OCI-M1 (cell line): ENCODE data around the gene SMIM35.

Experiments
- DNase-seq: peaks from one replicate; lab custom pipeline; 2025; lab: John Stamatoyannopoulos, UW

Gene SMIM35

DNA sequence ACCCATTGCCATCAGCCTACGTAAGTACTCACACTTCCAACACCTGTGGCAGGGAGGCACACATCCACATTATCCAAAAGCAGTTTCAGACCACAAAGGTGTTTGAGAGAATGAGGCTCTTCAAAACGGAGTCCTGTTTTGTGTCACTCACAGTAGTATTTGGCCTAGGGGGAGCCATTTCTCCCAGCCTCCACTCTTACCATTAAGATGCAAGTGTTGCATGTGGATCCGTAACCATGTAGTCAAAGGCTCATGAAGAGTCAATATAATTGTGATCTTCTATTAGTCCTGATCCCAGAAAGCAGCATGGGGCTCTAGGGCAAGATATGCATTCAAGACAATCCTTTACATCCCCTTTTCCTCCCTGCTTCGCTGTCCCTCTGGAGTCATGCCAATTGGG, 59.1 kb downstream of the SMIM35 start:
- DNase-seq: no peak

DNA sequence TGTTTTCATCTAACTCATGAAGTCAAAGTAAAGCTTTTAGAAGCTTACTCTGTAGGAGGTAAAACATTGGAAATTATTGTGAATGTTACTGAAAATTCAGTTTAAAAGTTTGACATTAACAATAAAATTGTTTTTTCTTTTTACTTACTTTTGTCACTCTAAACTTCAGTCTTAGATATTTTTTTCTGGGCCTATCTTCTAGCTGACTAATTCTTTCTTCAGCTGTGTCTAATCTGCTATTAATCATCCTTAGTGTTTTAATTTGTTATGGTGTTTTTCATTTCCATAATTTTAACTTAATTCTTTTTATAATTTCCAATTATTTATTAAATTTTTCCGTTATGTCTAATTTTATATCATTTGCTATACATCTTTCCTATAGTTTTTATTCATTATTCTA, 65.6 kb downstream of the SMIM35 start:
- DNase-seq: no peak

DNA sequence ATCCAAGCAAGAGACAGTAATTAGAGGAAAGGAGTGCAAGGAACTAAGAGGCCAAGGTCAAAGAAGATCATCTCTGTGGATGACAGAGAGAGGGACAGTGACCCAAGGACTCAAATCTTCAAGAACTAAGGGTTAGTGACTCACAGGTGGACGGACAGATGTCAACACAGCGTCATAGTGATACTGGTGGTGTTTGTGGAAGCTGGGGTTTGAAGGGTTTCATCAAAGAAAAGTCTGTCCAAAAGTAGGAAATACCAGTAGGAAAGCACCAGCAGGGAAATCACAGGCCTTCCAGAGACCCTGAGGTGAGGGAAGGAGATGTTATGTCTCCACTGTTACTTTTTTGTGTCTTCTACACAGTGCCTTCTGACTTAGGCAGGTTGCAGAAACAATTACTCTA, 68.4 kb downstream of the SMIM35 start:
- no peak for DNase-seq

DNA sequence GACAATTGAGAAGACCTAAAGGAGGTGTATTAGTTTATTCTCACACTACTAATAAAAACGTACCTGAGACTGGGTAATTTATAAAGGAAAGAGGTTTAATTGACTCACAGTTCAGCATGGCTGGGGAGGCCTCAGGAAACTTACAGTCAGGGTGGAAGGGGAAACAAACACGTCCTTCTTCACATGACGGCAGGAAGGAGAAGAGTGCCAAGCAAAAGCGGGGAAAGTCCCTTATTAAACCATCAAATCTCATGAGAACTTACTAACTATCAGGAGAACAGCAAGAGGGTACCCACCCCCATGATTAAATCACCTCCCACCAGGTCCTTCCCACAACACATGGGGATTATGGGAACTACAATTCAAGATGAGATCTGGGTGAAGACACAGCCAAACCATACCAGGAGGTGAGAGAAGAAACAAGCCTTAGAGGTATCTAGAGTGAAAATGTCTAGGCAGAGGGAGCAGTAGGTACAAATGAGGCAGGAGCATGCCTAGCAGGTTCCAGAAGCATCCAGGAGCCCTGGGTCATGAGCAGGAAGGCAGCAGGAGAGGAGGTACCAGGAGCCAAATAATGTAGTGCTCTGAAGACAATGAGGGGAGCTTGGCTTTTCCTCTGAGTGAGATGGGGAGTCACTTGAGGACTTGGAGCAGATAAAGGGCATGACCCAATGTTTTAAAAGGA, 69.0 kb downstream of the SMIM35 start:
- no peak for DNase-seq

DNA sequence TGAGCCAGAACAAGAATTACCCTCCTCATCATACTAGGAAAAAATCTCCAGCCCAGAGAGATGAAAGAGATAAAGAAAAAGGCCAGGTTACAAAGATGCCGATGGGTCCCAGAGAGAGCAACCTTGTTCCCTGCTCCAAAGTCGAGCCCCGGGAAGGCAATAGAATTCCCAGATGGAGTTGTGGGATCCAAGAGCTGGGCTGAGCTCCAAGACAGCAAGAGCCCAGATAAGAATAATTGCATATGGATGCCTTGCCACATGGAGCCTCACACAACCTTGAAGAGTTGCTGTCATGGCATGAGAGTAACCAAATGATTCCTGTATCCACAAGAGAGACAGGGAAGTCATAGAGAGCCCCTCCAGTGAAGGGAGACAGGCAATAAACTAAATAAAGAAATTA, 69.7 kb downstream of the SMIM35 start:
- DNase-seq: no peak

DNA sequence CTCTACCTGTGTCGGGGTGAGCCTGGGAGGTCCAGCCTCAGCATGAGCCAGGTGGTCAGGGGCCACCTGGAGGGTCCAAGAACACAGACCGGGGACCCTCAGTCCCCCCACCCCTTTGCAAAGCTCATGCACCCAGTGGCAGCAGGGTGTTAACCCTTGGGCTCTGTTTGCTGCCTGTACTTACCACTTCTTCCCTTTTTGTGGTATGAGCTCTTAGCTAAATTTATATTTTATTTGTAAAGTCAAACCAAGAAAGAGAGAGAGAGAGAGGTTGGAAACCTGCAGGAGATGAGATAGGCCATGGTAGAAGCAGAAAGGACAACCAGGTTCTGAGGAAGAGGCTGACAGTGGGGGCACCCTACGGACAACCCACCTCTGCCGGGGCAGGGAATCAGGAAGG, 70.7 kb downstream of the SMIM35 start:
- no peak for DNase-seq

DNA sequence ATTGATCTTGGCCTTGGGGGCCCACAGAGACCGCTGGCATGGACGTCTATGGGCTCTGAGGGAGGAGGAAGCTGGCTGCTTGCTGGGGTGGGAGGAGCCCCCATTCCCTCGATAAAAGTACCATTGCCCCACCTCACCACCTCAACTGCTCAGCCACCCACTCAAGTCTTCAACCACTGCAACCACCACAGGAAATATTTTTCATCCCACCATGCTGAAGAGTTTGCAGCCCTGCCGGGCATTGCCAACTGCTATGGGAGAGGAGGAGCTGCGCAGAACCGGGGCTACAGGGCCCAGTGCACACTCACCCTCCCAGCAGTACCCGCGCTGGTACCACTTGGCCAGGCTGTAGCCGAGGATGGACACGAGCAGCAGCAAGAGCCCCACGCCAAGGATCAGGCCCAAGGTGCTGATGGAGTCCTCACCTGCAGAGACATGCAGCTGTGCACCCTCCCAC, 71.3 kb downstream of the SMIM35 start:
- DNase-seq: no peak

DNA sequence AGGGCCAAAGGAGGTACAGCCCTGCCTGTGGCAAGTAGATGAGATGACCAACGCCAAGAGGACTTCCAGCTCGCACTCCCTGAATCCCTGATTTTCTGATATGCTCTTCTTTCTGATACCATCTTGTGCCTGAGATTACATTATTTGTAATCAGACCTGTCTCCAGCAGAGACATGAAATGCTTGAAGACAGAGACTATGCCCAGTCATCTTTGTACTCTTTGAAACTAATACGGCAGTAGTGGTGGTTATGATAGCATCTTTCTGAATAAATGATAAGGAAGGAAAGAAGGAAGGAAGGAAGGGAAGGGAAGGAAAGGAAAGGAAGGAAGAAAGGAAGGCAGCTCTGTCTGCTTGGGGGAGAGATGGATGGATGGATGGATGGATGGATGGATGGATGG, 72.7 kb downstream of the SMIM35 start:
- DNase-seq: no peak

DNA sequence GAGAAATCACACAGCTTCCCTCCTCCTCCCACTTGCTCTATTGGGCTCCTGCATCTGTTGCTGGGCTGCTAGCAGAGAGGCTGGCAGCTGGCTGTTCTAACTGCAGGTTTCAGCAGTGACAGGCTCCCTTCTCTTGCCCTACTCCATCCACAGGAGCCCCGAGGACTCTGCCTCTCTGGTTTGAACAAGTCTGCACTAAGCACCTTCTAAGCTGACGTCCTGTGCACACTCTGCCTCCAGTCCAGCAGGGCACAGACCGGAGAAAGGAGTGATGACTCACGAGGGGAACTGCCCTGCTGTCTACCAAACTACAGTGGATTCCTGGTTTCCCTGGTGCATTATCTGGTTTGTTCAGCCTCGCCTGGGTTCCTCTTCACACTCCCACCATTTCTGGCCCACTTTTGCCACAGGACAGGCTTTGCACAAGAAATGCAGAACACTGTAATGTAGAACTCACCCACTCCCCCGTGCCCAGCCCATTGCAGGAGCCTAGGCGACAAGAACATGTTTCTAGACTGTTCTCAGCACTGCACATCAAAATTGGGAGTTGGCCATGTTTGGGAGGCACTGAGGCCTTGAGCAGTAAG, 74.6 kb downstream of the SMIM35 start:
- peak; percentile 96 for DNase-seq

DNA sequence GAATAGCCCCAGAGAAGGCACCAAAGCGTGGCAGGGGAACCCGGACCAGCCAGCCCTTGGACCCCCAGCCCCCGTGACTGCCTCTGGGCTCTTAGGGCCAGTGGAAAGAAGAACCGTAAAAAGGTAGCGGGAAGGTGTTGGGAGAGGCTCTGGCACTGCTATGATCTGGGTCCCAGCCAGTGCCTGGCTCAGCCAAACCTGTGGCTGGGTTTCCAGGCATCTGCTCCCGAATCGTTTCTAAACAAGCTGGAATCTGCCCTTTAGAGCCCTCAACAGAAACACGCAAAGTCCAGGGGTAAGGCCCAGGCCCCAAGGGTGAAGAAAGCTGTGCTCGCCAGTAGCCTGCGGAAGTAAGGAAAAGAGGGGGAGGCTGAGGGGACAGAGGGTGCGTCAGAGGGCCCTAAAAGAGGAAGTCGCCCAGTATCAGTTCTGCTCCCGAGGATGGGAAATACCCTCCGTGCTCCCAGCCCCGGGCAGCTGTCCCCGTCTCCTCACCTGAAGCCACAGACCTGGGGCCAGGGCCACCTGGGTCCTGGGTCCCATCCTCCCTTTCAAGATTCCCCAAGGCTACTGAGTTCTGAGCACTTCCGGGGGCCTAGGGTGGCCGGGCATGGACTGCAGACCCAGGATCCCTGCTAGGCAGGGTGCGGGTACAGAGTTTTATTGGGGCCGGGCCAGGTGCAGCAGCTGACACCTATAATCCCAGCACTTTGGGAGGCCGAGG, 75.9 kb downstream of the SMIM35 start:
- DNase-seq: peak; percentile 93

DNA sequence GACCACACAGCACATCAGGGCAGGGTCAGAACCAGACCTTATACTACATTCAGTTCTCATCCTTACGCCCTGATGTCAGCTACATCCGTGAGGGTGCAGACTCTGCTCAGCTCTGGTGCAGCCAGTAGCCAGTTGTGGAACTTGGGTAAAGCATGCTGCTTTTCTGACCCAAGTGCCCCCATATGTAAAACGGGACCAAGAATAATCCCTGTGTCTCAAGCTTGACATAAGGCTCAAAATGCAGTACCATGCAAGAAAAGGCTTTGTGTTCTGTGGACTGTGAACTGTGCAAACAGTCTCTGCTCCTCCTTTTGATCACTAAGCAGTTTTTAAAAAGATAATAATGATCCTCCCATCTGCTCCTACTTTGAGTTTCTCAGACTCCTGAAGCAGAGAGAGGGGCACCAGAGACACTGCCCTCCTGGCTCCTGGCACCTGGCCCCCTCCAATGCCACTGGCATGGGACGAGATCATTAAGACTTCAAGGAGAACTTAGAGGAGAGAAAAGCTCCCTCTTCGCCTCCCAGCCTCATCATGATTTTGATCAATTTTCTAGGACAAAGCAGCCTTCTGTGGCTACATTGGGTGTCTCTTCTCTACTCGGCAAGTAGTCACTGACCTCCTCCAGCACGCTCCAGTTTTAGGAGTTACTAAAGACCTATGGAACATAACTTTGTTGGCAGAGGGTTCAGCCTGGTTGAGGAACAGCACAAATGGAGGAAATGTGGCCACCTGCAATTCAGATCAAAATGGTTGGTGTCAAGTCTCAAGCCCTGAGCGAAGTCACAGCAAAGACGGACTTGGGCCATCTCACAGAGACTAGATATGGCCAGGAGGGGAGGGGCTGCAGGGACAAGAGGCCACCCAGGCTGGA, 76.7 kb downstream of the SMIM35 start:
- peak; percentile 50 for DNase-seq

DNA sequence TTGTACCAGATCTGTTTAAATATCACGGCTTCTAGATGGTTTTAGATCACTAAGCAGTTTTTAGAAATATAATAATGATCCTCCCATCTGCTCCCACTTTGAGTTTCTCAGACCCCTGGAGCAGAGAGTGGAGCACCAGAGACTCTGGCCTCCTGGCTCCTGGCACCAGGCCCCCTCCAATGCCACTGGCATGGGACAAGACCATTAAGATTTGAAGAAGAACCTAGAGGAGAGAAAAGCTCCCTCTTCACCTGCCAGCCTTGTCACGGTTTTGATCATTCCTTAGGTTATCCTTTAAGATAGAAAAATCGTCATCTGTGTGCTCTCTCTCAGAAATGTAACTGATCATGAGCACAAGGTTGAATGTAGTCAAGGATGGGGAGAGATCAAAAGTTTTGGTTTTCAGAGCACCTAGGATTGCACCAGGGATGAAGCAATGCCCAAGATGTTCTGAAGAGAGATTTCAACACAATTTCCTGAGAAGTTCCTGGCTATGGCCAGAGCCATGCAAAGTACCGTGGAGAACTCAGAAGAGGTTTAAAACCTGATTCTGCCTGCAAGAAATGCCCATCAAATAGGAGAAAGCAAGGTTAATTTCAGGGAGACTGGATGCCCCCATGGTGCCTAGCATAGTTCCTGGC, 78.4 kb downstream of the SMIM35 start:
- DNase-seq: no peak

DNA sequence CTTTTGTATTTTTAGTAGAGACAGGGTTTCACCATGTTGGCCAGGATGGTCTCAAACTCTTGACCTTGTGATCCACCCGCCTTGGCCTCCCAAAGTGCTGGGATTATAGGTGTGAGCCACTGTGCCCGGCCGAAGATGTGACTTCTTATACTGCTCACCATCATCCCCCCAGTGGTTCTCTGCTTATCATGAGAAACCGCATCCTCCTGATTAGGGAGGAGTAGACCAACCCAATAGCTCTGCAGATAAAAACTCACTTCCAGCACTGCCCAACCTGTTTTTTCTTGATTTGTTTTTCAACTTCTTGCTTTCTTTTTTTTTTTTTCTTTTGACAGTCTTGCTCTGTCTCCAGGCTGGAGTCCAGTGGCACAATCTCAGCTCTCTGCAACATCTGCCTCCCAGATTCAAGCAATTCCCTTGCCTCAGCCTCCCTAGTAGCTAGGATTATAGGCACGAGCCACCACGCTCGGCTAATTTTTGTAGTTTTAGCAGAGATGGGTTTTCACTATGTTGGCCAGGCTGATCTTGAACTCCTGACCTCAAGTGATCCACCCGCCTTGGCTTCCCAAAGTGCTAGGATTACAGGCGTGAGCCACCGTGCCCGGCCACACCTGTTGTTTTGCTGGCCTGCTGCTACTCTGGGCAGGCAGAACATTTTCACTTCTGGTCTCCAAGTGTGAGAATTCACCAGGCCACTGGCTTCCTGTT, 79.0 kb downstream of the SMIM35 start:
- peak; percentile 94 for DNase-seq

DNA sequence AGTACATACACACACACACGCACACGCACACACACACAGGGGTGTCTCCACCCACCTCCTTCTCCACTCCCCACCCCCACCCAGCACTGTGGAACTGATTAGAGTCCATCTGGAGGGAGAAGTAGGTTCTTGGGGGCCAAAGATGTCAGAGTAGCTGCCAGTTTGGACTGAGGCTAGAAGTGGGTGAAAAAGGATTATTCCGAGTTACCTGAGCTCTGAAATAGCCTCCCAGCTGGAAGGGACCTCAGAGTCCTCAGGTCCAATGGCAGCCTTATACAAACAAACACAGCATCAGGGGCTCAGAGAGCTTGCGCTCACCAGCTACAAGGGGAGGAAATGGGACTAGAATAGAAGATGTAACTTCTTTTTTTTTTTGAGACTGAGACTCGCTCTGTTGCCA, 79.7 kb downstream of the SMIM35 start:
- DNase-seq: peak; percentile 68

DNA sequence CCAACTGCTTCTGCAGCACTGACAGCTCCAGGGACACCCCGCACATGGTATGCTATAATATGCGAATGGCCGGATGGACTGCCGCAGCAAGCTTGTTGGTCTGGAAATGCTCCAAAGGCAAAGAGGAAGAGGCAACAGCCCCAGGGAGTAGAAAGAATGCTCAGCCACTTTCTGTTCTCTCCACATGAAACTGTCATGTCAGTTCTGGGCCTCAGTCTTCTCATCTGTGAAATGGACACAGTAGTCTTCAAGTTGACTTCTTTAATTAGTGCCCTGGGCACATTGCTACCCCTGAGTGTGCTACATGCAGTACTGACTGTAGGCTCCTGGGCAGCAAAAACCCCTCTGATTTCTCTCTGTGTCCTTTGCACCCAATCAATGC, 80.6 kb downstream of the SMIM35 start:
- no peak for DNase-seq

DNA sequence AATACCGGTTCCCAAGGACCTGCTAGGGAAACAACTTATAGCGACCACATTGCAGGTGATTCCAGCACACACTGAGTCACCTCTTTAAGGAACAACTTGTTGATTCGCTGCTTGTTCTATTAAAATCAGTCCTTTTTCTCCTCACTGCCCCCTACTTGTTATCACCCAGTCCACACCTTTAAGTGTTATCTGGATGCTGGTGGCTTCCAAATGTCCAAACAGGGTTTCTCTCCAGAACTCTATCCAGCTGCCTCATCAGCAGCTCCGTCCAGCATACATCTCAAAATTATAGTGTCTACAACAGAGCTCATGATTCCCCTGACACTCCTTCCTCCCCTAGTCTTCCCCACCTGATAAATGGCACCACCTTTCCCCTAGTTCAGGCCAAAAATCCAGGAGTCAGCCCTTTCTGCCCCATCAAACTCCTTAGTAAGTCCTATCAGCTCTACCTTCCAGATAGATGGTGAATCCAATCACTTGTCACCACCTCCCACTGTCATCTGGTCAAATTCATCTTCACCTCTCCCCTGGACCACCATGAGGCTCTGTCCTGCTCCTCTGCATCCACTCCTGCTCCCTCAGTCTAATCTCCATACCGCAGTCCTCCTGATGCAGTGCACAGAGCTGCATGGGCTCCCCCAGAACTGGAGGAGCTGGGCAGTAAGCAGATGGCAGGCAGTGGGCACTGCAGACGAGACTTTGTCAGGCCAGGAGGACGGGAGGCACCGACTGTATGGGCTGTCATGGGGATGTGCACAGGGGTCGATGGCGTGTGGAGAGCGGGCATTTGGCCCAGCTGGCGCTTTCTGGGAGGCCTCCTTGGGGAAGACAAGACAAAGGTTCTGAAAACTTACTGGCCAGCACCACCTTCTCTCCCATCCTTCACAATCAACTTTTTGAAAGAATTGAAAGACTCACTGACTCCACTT, 81.3 kb downstream of the SMIM35 start:
- peak; percentile 54 for DNase-seq

DNA sequence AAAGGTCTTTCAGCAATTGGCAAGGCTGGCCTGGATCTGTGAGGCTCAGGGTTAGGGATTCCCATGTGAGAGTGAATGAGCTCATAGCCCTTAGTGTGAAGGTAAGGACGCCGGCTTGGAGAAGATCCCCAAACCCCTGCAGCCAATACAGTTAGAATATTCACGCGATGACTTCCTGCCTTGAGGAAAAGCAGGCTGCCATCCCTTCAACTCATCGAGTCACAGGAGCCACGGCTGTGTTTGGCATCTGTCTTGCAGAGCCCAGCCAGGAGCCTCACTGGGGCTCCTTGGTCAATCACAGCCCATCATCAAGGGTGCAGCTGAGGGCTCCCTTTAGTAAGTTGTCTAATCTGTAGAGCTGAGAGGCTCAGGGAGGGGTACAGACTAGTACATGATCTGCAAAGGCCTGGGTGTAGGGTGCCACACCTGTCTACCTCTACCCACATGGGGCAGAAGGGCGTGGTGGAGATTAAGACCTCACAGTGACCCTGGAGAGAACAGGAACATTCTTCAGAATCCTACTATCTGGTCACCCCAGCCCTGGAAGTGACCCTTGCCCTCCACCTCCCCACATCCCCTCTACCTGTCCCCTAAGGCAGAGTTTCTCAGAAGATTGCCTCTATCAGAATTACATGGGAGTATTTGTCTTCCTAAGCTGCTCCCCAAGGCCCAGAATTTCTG, 82.1 kb downstream of the SMIM35 start:
- DNase-seq: no peak

DNA sequence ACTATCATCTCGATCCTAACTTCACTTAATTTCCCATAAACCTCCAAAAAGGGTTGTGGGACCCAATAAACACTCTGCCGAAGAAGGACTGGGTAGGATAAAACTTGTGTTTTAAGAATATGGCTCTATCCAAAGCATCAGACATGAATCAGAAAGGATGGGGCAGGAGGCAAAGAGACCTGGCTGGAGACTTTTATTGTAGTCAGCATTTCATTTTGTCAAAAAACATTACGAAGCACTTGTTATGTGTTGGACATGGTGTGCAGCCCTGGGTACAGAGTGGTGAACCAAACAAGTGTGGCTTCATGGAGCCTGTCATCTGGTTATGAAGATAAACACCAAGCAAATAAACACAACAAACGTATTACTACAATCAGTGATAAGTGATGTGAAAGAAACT, 83.3 kb downstream of the SMIM35 start:
- peak; percentile 57 for DNase-seq
